Measurements from ENCODE around the gene DDN.

DDN gene

DNA sequence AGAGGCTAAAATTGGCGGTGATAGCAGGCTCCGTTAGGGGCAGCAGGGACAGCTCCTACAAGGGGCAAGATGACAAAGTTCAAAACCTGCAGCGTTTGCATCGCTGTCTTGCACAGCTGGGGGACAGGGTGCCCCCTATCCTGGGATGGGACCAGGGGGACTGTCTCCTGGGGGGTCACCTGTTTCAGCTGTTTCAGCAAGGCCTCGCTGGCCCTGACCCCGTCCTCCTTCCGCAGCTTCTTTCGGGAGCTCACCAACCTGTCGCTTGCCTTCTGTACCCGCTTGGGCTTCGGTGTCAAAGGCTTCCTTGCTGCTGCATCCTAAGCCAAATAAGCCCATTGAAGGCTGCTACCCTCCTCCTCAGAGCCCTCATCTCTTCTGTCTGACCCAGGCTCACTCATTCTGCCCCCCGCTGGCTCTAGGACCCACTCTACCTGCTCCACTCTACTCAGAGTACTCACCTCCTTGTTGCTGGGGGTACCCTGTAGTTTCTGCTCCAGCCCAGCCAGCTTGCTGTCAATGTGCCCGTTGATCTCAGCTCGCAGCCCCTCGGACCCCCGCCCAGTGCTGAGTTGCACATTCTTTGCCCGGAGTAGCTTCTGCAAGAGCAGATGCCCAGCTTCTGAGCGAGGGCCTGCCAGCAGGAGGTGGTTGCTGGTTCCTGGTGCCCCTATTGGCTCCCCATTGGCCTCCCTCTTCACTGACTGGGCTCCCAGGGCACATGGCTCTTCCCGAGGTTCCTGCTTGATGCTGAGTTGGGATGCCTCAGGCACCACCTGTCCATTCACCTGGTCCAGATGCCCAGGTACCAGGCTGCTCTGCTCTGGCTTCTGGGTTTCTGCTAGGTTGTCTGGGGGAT is 31.8 kb upstream of the DDN start:
- peak; percentile 51 for DNase-seq

DNA sequence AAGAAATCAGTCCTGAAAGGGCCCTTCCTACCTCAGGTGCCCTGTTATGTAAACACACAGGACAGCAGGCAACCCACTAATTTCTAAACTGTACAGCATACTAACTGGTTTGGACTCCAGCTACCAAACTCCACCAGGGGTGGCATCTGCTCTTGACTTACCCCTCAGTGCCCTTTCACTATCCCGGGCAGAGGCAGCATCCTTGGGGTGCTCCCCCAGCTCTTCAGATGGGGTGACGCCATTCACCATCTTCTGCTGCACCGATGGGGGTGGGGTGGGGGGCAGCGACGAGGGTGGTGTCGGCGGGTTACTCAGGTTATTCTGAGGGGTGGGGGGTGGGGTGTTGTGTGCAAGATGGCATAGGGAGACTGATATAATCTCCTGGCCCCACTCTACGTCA is 30.9 kb upstream of the DDN start:
- no peak for DNase-seq

DNA sequence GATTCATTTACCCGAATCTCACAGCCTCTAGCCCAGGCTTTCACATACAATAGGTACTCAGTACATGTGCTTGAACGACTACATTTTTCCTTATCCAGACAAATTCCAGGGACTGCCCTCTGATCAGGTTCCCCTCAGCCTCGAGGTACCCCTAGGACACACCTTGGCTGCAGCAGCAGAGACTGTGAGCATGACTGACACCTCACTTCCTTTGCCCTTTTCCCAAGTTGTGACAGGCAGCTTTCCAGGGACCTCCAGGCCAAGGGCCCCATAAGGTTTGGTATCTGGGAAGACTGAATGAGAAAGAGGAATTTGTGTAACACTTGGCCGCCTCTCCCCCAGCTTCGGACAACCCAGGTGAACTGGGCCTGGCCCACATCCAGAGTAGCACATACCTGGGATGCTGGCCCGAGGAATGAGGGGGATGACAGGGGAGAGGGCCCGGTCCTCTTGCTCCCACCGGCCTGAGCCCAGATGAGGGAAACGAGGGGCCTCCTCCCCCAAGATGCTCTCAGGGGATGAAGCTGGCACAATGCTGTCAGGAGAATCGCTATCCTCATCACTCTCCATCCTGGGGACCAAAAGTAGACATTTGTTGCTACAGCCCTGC is 29.6 kb upstream of the DDN start:
- DNase-seq: peak; percentile 52

DNA sequence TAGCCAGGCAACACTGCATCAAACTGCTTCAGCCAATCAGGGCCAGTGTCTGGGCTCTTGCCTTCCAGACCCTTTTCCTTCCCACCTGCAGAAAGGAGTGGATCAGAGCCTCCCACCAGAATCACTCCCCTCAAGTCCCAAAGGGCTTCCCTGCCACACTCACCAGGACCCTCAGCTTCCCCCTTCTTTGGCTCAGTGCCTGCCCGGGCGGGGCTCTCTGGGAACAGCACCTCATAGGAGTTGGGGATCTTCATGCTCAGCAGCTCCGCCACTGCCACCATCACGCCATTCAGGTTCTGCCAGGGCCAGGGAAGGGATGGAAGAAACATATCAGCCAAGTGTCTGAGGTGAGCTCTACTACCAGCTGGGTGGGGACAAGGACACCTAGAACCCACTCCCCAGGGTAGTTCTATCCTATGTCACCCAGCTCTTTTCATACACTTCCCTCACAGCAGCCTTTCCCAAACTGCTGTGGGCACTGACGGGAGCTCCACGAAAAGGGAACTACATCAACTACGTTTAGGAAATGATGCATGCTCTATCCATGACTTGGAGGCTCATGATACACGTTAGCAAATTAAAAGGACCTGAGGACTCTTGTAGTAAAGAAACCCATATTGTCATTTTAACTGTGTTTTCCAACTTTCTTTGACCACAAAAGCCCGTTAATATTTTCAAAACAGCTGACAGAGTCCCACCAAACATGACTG is 28.8 kb upstream of the DDN start:
- peak; percentile 46 for DNase-seq

DNA sequence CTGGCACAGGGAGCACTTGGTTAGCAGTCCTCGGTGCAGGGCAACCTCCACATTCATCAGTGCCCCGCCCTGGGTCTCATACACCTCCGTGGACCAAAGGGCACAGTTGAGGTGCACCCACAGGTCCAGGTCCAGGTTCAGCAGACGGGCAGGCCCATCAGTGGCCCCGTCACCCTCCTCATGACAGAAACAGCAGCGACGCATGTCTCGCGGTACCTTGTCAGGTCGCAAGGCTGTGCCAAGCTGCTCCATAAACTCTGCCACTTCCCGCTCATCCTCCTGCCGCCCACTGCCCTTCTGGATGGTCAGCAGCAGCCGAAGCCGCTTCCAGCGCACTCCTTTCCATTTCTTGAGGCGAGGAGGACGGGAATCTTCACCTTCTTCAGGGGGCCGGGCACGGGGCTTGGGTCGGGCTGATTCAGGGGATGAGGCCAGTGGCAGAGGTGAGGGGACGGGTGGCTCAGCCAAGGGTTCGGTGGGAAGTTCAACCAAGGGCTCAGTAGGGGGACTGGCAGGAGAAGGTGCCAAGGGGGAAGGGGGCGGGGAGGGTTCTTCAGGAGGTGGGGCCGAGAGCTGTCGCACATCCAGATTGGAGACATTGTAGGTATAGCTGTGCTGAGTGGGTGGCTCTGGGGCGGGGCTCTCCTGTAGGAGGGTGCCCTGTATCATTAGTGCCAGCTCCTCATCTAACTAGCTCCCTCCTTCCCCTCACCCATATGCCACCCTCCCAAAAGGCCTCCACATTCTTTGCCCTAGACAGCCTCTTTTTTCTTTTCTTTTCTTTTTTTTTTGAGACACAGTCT is 27.7 kb upstream of the DDN start:
- DNase-seq: peak; percentile 56

- no peak for DNase-seq
These were observed 26.9 kb upstream of the DDN start for GRCh38 chr12:49026101-49026500.

- no peak for DNase-seq
These were observed 26.3 kb upstream of the DDN start for GRCh38 chr12:49025463-49025862.

- no peak for DNase-seq
These were observed 25.4 kb upstream of the DDN start for GRCh38 chr12:49024543-49024942.

DNA sequence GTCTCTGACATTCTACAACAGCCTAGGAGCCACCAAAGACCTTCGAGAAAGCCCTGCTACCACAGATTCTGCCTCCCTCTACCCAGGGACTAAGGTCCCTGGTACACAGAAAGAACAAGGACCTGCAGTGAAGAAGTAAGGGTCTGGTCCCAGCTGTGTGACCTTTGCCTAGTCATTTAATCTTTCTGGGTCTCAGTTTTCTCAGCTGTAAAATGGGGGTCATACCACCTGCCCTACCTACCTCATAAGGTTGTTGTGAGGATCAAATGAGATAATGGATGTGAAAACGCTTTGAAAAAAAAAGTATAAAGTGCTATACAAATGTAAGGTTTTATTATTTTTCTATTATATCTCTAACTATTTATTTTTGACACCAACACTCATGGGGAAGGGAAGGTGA is 24.6 kb upstream of the DDN start:
- DNase-seq: no peak

GRCh38 chr12:49022558-49023178 is 23.5 kb upstream of the DDN start:
- DNase-seq: peak; percentile 53

DNA sequence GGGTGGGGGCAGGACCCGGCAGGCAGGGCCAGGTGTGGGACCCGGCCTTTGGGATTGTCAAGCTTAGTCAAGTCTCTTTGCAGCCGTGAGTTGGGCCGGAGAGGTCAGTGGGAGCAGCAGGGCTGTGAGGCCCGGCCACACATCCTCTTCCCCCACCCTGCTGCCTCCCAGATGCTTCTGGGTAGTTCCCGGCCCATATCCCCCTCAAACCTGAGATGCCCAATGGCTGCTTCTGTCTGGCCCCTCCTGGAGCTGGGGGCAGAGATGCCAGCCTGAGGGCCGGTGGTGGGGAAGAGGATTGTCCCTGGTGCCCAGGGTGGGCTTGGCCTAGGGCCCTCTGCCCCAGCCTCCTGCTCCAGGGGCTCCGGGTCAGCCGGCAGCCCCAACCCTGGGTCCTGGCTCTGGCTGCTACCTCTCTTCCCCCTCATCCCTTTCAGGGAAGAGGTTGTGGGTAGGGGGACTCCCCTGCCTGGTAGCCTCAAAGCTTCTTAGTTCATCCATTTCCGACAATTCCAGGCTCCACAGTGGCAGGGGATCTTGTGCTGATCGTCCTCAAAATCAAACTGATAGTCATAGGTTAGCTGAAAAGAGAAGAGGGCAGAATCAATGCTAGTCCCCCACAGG is 22.2 kb upstream of the DDN start:
- DNase-seq: peak; percentile 62

GRCh38 chr12:49020441-49020840 is 21.3 kb upstream of the DDN start:
- peak; percentile 50 for DNase-seq

DNA sequence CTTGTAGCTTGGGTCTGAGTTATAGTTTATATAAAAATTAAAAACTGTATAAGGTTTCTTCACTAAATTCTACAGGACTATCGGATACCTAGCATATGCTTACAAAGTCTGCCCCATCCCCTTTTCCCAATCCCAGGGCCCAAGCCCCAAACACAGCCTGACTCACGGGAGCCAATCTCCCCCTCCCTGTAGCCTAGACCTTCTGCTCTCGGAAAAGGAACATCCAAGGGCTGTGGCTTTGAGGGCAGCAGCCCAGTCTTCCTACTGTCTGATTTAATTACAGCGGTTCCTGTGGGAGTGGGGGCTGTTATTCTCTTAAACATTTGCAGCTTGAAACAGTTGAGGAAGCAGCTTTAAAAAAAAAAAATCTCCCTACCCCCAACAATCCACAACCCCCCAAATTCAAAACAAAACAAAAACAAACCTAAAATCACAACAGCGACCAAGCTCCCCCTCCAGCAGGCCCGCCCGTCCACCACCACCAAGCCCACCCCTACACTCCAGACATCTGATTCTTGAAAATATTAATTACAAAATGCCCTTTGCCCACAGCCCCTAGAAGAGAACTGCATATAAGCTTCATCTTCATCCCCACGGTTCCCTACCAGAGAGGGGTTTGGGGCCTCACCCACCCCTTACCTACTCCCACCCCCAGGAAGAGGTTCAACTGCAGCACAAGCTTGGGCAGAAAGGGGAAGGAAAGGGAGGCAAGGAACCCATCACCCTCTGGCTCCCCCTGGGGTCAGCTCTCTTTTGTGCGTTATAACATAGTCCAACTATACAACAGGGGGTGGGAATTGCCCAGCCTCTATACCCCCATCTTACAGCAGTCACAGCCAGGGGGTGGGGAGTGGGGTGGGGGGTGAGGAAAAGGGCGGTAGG is 20.5 kb upstream of the DDN start:
- DNase-seq: peak; percentile 78

DNA sequence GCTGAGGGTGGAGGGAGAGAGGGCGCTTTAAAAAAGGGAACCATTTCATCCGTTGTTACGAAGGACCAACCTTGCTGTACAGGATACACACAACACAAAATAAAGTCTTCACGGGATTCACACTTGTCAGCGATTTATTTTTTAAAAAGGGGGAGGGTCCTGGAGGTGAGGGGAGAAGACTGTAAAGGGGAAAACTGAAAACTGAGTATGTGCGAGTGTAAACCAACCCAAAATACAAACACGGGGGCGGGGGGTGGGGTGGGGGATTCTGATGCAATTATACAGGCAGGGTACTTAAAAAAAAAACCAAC is 19.9 kb upstream of the DDN start:
- no peak for DNase-seq

GRCh38 chr12:49018261-49019119 is 19.3 kb upstream of the DDN start, which contains the start of gene PRKAG1:
Gene PRKAG1 (minus strand): TSS chr12:49018776. CDS start chr12:49018740, 36 bp downstream.
- peak; percentile 99 for DNase-seq

GRCh38 chr12:49017891-49018260 is 18.7 kb upstream of the DDN start:
- DNase-seq: no peak

DNA sequence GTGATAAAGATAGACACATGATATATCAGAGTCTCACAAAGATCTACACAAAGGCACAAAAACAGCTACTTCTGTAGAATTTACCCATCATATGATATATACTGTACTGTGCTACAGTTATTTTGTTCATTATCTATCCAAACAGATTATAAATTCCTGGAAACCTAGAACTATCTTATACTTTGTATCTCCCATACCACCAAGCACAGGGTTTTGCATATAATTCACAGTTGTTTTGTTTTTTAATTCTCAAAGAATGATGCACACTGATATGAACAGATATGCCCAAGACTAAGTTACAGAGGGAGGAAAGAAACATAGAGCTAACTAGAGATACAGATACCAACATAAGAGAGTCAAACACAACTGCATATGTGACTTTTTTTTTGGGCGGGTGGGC is 16.0 kb upstream of the DDN start:
- DNase-seq: no peak

DNA sequence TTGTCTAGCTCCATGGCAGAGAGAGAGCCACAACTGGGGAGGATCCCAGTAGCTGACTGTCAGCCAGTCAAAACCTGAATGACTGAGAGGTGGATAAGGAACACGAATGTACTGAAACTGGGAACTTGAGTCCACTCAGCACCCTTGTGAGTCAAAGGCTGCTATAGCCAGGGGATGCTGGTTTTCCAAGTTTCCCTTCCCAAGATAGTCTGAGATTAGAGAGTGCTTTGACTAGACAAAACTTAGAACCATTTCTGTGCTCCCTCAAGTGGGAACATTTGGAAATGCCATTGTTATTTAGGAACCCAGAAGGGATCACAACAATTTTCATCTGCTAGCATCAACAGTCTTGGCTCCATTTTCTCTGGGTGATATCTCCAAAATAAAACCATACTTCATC is 15.4 kb upstream of the DDN start:
- DNase-seq: no peak

DNA sequence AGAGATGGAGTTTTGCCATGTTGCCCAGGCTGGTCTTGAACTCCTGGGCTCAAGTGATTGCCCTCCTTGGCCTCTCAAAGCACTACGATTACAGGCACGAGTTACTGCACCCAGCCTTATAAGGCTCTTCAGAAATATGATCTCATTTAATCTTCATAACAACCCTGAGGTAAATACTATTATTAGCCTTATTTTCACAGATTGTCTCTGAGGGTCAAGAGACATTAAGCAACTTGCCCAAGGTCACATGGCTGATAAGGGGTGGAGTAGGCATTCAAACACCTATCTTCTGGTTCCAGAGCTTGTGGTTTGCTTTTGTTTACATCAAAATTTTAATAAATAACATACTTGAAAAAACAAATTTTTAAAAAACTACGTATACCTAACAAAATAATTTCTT is 14.3 kb upstream of the DDN start:
- no peak for DNase-seq

- no peak for DNase-seq
These were observed 13.6 kb upstream of the DDN start for GRCh38 chr12:49012739-49013138.

Data from islet precursor cell (in vitro differentiated cells).